Umbilical cord (tissue), 2 donors: ENCODE data around the gene PLIN1. TPM values are rescaled to one million over a fixed set of nuclear protein-coding genes. Genes with fewer than 3 reads are reported as not detected.

Source experiments
- DNase-seq: peaks from one replicate; pipeline ENCODE4 v3.0.0-alpha.2; 2015; ENCODE audit warnings: low spot score
- total RNA-seq: library from RNA; depleted of rRNA; stranded (reverse); fragments of >200 nt; gene quantifications from one replicate; pipeline ENCODE4 v1.2.3, GENCODE V29; 2014; ENCODE audit warnings: low replicate concordance; ENCODE audit not compliant: insufficient read depth

The PLIN1 gene
- total RNA-seq, 1 donor from 2014 or later: 2.2 TPM

DNA sequence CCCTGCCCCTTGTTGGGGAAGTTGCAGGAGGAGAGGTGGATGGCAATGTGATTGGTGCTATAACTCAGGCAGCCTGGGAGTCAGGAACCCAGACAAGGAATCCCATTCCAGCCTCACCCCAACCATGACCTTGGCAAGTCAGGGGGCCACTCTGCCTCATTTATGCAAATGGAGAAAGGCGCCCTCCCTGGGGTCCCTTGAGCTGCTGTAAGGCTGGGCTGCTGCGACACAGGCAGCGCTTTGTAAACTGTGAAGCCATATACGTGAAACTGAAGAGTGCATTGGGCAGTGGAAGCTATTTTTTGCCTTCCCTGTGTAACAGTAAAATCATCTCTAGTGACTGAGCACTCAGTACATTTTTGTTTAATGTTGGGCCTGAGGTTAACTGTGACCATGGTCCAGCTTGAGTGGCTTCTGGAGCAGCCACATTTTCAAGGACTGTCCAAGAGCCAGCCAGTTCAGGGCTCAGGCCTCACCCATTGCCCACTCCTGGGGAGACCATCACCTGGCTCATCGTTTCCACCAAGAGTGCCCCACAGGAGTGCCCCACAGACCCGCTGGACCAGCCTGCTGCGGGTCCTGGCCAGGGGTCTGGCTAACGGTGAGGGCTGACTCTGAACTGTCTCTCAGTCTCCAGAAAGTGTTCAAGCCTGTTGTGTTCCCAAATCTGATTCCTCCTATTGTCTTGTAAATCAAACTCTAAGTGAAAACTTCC is 51.8 kb downstream of the PLIN1 start:
- no peak for DNase-seq

GRCh38 chr15:89625716-89626115 is 53.5 kb downstream of the PLIN1 start:
- no peak for DNase-seq

DNA sequence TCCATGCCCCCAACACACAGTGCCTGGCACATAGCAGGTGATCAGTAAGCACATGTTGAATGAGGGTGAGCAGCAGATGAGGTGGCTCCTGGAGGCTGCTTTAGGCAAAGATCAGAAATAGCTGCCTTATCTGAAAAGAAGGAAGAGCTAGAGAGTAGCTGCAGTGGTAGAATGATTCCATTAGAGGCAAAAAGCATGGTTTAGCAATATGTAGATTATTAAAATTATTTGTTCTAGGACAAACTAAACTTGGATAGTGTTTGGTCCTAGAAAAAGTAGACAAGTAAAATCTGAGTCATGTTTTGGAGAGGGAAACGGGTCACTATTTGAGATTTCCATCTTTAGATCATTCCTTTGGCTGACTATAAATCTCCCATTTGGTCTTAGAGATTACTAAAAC is 56.0 kb downstream of the PLIN1 start:
- no peak for DNase-seq

- DNase-seq: no peak
These were observed 57.6 kb downstream of the PLIN1 start for GRCh38 chr15:89621547-89621946.

DNA sequence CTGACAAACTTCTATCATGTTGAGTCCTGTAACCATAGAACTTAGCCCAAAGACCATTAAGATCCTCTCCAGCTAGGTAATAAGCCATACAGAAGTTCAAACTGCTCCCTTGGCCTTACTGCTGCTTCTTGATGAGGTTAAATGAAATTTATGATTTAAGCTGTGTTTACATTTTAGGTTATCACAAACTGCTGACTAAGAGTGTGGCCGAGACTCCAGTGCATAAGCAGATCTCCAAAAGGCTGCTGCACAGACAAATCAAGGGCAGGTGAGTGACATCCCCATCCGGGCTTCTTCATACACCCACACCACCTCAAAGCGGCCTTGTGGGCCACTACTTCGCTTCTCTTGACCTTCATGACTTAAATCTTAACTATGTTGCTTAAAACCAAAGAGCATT is 62.9 kb downstream of the PLIN1 start:
- no peak for DNase-seq

GRCh38 chr15:89615135-89615534 is 64.0 kb downstream of the PLIN1 start:
- DNase-seq: no peak

Other genes with a start within 250 kb of the PLIN1 start
- 8.7 TPM for gene RHCG, start 182.8 kb downstream of the PLIN1 start, total RNA-seq
- gene TICRR, start 103.9 kb downstream of the PLIN1 start, total RNA-seq: 1.2 TPM
- 8.2 TPM for gene KIF7, start 23.9 kb downstream of the PLIN1 start, total RNA-seq
- gene PEX11A, start 11.4 kb upstream of the PLIN1 start, total RNA-seq: 5.1 TPM
- gene WDR93, start 11.4 kb upstream of the PLIN1 start, total RNA-seq: 1.7 TPM
- 2.9 TPM for gene MESP1, start 71.9 kb upstream of the PLIN1 start, total RNA-seq
- not detected for gene MESP2, start 97.0 kb upstream of the PLIN1 start, total RNA-seq
- gene ANPEP, start 135.5 kb upstream of the PLIN1 start, total RNA-seq: 5.8 TPM
- 65.2 TPM for gene AP3S2, start 214.6 kb upstream of the PLIN1 start, total RNA-seq
- gene ARPIN, start 233.6 kb upstream of the PLIN1 start, total RNA-seq: 16.6 TPM